ENCODE results near the gene ITGB7. TPM values are rescaled to one million over a fixed set of nuclear protein-coding genes. Genes with fewer than 3 reads are reported as not detected.

ITGB7 gene
- total and polyA plus RNA-seq, 9 of the 15 experiments (the other 6 are each of a cell fraction or from before 2014, with no cell fraction given): 0.06 to 2.0 (median 0.67) TPM

GRCh38 chr12:53180220-53180930 lies 26.7 kb downstream of the ITGB7 start, which contains the start of the genes CSAD and ZNF740 (continued):
- TF ChIP-seq, protein P1, sequence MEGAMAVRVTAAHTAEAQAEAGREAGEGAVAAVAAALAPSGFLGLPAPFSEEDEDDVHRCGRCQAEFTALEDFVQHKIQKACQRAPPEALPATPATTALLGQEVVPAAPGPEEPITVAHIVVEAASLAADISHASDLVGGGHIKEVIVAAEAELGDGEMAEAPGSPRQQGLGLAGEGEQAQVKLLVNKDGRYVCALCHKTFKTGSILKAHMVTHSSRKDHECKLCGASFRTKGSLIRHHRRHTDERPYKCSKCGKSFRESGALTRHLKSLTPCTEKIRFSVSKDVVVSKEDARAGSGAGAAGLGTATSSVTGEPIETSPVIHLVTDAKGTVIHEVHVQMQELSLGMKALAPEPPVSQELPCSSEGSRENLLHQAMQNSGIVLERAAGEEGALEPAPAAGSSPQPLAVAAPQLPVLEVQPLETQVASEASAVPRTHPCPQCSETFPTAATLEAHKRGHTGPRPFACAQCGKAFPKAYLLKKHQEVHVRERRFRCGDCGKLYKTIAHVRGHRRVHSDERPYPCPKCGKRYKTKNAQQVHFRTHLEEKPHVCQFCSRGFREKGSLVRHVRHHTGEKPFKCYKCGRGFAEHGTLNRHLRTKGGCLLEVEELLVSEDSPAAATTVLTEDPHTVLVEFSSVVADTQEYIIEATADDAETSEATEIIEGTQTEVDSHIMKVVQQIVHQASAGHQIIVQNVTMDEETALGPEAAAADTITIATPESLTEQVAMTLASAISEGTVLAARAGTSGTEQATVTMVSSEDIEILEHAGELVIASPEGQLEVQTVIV (CRISPR knock-in tag; IDR thresholded peaks at IDR 0.05; ENCODE audit: borderline replicate concordance): no peak
- TF ChIP-seq, protein P2, sequence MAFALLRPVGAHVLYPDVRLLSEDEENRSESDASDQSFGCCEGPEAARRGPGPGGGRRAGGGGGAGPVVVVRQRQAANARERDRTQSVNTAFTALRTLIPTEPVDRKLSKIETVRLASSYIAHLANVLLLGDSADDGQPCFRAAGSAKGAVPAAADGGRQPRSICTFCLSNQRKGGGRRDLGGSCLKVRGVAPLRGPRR (CRISPR knock-in tag; IDR thresholded peaks at IDR 0.05): no peak
- peak; percentile 1; the same call in 1 of the 2 replicates for TF ChIP-seq ZNF644 (tag; IDR thresholded peaks at IDR 0.05; ENCODE audit: low read depth)
- no peak for TF ChIP-seq YBX1 (IDR thresholded peaks at IDR 0.05)
- no peak for TF ChIP-seq ATF1 (CRISPR knock-in tag; IDR thresholded peaks at IDR 0.05)
- peak; percentile 65; the same call in 1 of the 2 replicates for TF ChIP-seq ATF1 (tag; IDR thresholded peaks at IDR 0.05)
- TF ChIP-seq, protein P3, sequence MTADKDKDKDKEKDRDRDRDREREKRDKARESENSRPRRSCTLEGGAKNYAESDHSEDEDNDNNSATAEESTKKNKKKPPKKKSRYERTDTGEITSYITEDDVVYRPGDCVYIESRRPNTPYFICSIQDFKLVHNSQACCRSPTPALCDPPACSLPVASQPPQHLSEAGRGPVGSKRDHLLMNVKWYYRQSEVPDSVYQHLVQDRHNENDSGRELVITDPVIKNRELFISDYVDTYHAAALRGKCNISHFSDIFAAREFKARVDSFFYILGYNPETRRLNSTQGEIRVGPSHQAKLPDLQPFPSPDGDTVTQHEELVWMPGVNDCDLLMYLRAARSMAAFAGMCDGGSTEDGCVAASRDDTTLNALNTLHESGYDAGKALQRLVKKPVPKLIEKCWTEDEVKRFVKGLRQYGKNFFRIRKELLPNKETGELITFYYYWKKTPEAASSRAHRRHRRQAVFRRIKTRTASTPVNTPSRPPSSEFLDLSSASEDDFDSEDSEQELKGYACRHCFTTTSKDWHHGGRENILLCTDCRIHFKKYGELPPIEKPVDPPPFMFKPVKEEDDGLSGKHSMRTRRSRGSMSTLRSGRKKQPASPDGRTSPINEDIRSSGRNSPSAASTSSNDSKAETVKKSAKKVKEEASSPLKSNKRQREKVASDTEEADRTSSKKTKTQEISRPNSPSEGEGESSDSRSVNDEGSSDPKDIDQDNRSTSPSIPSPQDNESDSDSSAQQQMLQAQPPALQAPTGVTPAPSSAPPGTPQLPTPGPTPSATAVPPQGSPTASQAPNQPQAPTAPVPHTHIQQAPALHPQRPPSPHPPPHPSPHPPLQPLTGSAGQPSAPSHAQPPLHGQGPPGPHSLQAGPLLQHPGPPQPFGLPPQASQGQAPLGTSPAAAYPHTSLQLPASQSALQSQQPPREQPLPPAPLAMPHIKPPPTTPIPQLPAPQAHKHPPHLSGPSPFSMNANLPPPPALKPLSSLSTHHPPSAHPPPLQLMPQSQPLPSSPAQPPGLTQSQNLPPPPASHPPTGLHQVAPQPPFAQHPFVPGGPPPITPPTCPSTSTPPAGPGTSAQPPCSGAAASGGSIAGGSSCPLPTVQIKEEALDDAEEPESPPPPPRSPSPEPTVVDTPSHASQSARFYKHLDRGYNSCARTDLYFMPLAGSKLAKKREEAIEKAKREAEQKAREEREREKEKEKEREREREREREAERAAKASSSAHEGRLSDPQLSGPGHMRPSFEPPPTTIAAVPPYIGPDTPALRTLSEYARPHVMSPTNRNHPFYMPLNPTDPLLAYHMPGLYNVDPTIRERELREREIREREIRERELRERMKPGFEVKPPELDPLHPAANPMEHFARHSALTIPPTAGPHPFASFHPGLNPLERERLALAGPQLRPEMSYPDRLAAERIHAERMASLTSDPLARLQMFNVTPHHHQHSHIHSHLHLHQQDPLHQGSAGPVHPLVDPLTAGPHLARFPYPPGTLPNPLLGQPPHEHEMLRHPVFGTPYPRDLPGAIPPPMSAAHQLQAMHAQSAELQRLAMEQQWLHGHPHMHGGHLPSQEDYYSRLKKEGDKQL (CRISPR knock-in tag; IDR thresholded peaks at IDR 0.05; ENCODE audit: borderline replicate concordance): no peak
- TF ChIP-seq ZNF133 (CRISPR knock-in tag; IDR thresholded peaks at IDR 0.05): no peak
